HFF-Myc (cell line): Measurements from ENCODE around the gene SOX14.

Source experiments
- DNase-seq: peaks from one replicate; pipeline ENCODE4 v3.0.0-alpha.2; 2011; ENCODE audit warnings: low read depth; ENCODE audit errors: extremely low read depth
- H3K4me3 ChIP-seq: replicated peaks from 2 replicates; pipeline ENCODE4 v1.5.1; 2011; ENCODE audit warnings: low read depth, mild to moderate bottlenecking, control low read depth, low read length
- CTCF ChIP-seq: IDR thresholded peaks from 2 replicates; pipeline ENCODE4 v1.5.1; 2012; ENCODE audit warnings: mild to moderate bottlenecking, low read depth, low read length, control low read depth; ENCODE audit errors: missing control alignments

SOX14 gene

GRCh38 chr3:137759505-137759904 is 4.6 kb upstream of the SOX14 start:
- H3K4me3 ChIP-seq = no peak overlapping the region
- DNase-seq = no peak
- no peak for TF ChIP-seq CTCF

- no peak overlapping the region for H3K4me3 ChIP-seq
- DNase-seq = no peak
- TF ChIP-seq CTCF = no peak
Measured at GRCh38 chr3:137760341-137761098, 3.6 kb upstream of the SOX14 start.

GRCh38 chr3:137761099-137761562 is 3.0 kb upstream of the SOX14 start:
- H3K4me3 ChIP-seq = no peak overlapping the region
- no peak for TF ChIP-seq CTCF
- no peak for DNase-seq

- TF ChIP-seq CTCF = no peak
- no peak overlapping the region for H3K4me3 ChIP-seq
Measured at GRCh38 chr3:137761563-137762503, 2.3 kb upstream of the SOX14 start.

GRCh38 chr3:137762674-137763593 is 1.2 kb upstream of the SOX14 start:
- no peak for DNase-seq
- TF ChIP-seq CTCF = no peak
- no peak overlapping the region for H3K4me3 ChIP-seq

More at GRCh38 chr3:137761563-137762503, 2.3 kb upstream of the SOX14 start:
- DNase-seq = no peak

GRCh38 chr3:137763594-137763938 is 549 bp upstream of the SOX14 start:
- TF ChIP-seq CTCF = no peak
- no peak overlapping the region for H3K4me3 ChIP-seq

More at GRCh38 chr3:137763594-137763938, 549 bp upstream of the SOX14 start:
- no peak for DNase-seq
